T47D (cell line): ENCODE results near the gene NR3C2.

Experiments
- DNase-seq, 2 experiments: peaks; one replicate each; pipeline versions ENCODE4 v3.0.0 to v3.0.0-alpha.2; 2011 to 2012; ENCODE audit warnings: low read depth in 1 of 2, low spot score in 1 of 2
- JUND ChIP-seq: IDR thresholded peaks from 2 replicates; pipeline ENCODE4 v1.6.1; 2012; ENCODE audit warnings: low read depth
- in situ Hi-C: cut with HindIII; loops from 2 replicates; pipeline ENCODE4 v1.10.0; 2016; ENCODE audit warnings: low sequenced_read_pairs, low pct_unique_long_range_greater_than_20kb

The NR3C2 gene

DNA sequence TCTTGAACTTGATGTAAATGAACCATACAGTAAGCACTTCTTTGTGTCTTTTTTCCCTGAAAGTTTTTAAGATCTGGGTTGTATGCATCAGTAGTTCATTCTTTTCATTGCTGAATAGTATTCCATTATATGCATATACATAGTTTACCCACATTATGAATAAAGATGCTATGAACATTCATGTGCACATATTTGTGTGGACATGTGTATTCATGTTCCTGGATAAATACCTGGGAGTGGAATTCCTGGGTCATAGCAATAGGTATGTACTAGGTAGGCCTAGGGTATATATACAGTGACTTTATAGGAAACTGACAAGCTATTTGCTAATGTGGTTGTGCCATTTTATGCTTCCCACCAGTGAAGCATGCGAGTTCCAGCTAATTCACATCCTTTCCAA is 215.9 kb downstream of the NR3C2 start:
- no peak for TF ChIP-seq JUND
- DNase-seq = no peak
- in situ Hi-C loops = no loop called here

GRCh38 chr4:148225639-148226038 is 216.6 kb downstream of the NR3C2 start:
- in situ Hi-C loops = no loop called here
- TF ChIP-seq JUND = no peak
- no peak for DNase-seq

- TF ChIP-seq JUND = no peak
- in situ Hi-C loops = no loop called here
- DNase-seq = no peak
Measured at GRCh38 chr4:148224476-148224875, 217.7 kb downstream of the NR3C2 start.

GRCh38 chr4:148222991-148223660 is 219.1 kb downstream of the NR3C2 start:
- in situ Hi-C loops = no loop called here
- TF ChIP-seq JUND = no peak
- no peak for DNase-seq

DNA sequence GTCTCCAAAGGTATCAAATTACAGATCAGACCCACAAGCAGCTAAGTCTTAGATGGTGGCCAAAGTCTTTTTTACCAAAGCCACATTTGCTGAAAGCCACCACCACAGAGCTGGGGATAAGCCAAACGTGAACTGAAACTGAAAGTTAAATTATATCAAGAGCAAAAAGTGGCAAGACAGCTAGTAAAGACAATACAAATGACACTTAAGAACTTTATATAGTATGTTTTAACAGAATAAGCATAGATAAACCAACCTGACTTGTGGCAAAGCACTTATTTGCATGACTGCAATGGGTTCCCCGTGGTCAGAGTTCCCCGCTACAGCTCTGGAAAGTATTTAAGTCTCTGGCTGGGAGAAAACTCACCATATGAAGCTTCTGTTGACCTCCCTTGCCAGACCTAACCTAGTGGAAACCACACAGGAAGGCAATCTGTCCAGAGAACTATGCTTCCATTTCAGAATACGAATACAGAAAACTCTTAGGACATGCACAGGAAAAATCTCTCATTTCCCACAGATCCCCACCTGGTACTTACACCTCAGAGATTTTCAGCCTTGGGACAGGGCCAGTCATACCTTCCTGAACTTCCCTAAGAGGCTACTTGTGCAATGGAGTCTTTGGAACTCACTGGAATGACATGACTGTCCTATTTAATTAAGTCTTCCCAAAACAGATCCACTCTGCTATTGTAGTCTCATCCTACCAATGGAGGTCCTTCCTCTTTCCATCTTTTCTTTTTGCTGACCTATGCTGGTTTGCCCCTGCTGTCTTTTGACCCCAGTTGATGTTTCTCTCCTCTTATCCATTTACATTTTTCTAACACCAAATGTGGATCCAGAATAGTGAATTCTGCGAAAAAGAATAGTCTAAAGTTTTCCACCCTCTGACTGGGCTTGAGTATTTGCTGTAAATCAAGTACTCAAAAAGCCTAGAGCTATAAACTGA is 225.1 kb downstream of the NR3C2 start:
- in situ Hi-C loops = no loop called here
- DNase-seq = no peak
- no peak for TF ChIP-seq JUND

- in situ Hi-C loops = no loop called here
- no peak for TF ChIP-seq JUND
- DNase-seq = no peak
Measured at GRCh38 chr4:148216321-148216720, 225.9 kb downstream of the NR3C2 start.

GRCh38 chr4:148215202-148215601 is 227.0 kb downstream of the NR3C2 start:
- DNase-seq = peak in 1 of 2 experiments; percentile 24
- in situ Hi-C loops = no loop called here
- TF ChIP-seq JUND = no peak

DNA sequence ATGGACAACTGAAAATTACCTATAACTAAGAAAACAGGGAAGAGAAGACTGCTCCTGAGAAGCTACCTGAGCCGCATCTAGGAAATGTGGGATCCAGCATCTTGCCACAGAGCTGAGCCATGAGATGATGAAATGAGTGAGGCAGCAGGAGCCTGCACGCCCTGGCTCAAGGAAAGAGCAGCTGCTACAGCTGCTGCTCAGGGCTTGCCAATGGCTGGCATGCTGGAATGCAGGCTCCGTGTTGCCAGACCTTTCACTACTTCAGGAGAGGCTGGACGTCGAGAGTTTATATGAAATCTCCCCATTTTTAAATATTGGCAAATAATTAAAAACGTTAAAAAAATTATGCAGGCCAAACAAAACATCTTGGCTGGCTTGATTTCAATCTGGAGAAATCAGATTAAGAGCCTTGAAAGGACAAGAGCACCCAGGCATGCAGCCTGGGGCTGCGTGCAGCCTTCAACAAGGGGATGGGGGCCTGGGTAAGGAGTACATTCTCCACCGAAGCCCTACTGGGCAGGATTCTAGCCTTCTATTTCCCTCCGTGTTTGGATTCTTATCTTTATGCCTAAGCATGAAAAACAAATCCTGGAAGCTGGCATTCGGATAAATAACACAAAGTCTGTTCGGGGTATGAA is 227.6 kb downstream of the NR3C2 start:
- in situ Hi-C loops = no loop called here
- no peak for TF ChIP-seq JUND
- no peak for DNase-seq

DNA sequence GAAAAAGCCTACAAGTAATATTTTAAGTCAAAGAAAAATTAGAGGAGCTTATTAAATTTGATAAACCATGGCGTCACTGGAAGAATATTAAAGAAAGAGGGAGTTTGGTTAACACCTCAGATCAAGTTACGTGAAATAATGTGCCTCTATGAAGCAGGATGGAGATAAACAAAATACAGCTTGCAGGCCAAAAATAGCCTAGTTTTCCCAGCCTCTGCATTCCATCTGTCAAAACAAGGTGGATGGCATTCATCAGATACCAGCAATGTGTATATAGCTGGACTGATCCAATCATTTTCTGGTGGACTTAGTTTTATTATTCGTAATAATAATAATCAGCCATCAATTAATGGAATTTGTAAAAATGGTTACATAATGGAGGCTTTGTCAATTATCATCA is 230.7 kb downstream of the NR3C2 start:
- in situ Hi-C loops = no loop called here
- DNase-seq = no peak
- no peak for TF ChIP-seq JUND

DNA sequence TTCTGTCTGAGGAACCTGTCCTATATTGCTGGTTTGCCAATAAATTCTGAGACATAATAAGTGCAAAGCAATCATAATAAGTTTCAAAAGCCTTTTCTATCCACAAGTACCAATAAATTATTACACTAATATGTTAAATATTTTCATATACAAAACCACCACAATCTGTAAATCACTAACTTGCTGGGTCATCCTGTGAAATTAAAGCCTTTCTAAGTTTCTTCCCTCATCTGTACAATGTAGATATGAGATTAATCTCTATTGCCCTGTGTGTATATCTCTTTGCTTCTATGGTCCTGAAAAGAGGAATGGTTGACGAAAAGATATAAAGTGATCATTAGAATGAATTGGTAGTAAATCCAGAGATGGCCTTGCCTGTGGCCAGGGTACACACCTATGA is 231.6 kb downstream of the NR3C2 start:
- no peak for TF ChIP-seq JUND
- in situ Hi-C loops = no loop called here
- DNase-seq = no peak

DNA sequence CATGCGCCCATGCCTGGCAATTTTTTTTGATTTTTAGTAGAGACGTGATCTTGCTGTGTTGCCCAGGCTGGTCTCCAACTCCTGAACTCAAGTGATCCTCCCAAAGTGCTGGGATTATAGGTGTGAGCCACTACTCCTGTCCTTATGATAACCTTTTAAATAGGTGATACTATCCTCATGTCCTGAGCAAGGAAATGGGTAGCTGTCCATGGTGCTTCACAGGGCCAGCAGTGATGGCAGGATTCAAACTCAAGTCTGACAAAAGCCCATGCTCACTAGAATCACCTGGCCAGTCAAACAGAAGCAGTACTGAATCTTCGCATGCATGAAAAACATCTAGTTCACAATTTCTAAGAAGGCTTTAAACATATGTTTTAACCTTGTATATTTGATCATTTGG is 235.1 kb downstream of the NR3C2 start:
- in situ Hi-C loops = no loop called here
- DNase-seq = peak in 1 of 2 experiments; percentile 9
- TF ChIP-seq JUND = no peak

DNA sequence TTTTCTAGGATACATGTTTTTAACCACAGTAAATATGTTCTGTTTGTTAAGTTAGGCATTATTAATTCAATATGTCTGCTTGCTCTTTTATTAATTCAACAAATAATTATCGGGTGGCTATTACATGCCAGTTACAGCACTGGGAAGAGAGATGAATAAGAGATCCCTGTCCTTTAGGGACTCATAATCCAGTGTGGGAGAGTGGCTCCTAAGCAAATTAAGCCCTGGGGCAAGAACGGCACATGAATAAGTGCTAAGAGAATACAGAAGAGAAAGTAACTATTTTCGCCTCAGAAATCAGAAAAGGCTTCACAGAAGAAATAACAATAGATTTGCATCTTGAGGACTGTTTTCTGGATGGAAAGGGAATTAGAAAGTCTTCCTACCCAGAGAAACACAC is 236.7 kb downstream of the NR3C2 start:
- no peak for DNase-seq
- TF ChIP-seq JUND = no peak
- in situ Hi-C loops = no loop called here

GRCh38 chr4:148204892-148205291 is 237.3 kb downstream of the NR3C2 start:
- in situ Hi-C loops = no loop called here
- no peak for DNase-seq
- no peak for TF ChIP-seq JUND
